Measurements from ENCODE around the gene GGT1. TPM values are rescaled to one million over a fixed set of nuclear protein-coding genes. Genes with fewer than 3 reads are reported as not detected.
"Not testable (repeated sequence)": the region's sequence is repeated elsewhere in the genome, so short reads cannot be mapped to it uniquely, and the experiment has no call there.

The GGT1 gene
- total RNA-seq, 1 donor from 2014 or later = 2.4 TPM

DNA sequence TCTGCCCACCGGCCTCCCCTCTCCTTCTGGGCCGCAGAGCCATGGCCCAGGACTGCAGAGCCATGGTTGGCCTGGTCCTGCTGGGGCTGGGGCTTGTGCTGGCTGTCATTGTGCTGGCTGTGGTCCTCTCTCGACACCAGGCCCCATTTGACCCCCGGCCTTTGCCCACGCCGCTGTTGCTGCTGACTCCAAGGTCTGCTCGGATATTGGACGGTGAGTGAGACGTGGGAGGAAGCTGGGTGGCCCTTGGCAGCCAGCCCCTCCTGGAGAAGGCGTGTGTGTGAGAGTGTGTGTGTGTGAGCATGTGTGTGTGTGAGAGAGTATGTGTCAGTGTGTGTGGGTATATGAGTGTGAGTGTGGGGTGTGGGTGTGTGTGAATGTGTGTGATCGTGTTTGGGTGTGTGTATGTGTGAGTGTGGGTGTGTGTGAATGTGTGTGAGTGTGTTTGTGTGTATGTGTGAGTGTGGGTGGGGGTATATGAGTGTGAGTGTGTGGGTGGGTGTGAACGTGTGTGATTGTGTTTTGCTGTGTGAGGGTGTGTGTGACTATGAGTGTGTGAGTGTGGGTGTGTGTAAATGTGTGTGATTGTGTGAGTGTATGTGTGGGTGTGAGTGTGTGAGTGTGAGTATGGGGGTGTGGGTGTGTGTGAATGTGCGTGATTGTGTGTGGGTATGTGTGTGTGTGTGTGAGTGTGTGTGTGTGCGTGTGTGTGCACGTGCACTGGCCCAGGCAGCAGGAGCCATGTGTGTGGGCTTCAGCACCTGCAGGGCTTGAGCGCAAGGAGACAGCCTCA, 30.4 kb downstream of the GGT1 start:
- not testable (repeated sequence) for DNase-seq (ENCODE audit: low read depth)

DNA sequence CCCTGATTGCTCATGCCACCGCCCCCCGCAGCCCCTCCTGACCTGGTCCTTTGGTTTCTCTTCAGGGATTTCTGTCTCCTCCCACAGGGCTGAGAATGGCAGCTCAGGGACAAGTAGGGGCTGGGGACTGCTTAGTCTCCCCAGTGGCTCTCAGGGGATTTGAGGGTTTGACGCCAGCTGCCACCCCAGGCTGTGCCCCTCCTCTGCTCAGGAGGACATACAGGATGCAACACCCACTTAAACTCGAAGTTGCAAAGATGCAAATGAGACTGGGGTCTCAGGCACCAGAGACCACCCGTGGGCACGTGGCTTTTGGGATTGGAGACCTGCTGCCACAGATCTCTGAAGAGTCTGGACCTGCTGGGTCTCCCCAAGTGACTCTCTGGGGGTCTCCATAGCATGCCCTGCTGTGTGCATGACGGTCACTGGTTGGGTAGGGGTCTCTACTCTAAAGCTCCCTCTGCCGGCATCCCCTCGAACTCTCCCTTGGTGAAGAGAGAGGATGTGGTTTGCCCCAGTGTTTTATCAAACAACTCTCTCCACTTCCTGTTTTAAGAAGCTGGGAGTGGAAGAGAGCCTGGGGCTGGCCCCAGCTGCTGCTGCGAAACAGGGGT, 31.9 kb downstream of the GGT1 start:
- DNase-seq (ENCODE audit: low read depth) = not testable (repeated sequence)

DNA sequence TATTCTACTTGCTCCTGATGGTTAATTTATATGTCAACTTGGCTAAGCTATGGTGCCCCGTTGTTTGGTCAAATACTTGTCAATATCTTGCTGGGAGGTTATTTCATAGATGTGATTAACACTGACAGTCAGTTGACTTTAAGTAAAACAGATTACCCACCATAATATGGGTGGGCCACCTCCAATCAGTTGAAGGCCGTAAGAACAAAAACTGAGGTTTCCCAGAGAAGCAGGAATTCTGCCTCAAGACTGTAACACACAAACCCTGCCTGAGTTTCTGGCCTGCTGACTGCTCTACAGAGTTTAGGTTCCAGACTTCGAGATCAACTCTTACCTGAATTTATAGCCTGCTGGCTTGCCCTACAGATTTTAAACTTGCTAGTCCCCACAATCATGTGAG, 33.5 kb downstream of the GGT1 start:
- DNase-seq (ENCODE audit: low read depth) = not testable (repeated sequence)

DNA sequence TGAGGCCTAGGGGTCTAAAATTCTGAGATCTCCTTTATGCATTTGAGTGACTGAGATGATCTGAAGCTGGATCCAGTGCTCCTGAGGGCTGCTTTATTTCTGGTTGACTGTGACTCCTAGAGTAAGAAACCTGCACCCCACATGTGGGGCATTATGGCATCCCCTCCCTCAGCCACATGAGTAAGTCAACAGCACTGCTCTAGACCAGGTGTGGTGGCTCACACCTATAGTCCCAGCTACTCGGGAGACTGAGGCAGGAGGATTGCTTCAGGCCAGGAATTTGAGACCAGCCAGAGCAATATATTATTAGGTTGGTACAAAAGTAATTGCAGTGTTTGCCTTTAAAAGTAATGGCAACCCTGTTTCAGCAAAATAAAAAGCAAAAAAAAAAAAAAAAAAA, 39.3 kb downstream of the GGT1 start:
- not testable (repeated sequence) for DNase-seq (ENCODE audit: low read depth)

DNA sequence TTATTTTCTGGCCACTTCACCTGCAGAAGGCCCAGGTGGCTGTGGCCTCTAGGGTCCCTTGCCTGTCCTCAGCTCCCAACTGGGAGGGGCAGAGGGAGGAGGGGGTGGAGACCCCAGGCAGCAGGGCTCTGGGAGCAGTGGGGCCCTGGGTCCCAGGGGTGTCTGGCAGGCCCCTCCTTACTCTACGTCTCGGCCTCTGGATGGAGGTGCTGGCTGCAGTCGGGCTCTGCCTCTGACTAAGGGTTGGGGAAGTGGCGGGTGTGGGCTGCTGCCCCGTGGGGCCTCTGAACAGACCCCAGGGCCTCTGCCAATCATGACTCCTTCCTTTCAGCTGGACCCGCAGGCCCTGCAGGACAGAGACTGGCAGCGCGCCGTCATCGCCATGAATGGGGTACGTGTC, 41.4 kb downstream of the GGT1 start:
- DNase-seq (ENCODE audit: low read depth) = not testable (repeated sequence)

DNA sequence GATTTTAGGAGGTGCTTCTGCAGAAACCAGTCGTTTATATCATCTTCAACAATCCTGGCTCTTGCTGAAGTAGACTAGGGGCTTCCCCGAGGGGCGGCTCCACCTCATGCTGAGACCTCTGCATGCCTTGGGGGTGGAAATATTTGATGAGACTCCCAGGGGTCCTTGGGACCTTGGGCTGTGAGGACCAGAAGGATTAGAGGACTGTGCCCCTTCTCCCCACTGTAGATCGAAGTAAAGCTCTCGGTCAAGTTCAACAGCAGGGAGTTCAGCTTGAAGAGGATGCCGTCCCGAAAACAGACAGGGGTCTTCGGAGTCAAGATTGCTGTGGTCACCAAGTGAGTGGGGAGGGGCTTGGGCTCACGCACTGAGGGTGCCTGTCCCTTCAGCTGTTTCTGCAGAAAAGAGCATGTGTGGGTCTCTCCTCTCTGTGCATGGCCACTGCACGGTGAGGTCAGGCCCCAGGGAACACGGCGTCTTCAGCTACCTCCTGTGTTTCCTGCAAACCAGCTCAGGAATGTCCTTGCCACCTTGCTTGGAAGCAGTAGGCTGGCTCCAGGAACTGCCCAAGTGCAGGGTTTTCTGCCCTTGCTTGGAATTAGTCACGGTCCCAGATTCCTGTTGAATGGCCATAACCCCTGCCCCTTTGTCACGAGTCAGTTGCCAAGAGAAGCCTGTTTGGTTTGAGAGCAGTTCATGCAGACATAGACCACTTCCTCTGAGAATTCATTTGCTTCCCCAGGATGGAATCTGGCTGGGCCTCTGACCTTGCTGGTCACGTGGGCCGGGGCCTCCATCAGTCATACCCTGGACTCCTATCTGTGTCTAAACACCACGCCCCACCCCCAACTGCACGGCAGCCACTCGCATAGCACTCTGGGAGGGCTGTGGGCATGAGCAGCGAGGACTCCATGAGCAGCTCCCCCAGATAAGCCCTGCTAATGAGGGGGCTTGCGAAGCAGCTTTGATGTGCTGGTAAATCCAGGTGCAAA, 42.7 kb downstream of the GGT1 start:
- DNase-seq (ENCODE audit: low read depth) = not testable (repeated sequence)

DNA sequence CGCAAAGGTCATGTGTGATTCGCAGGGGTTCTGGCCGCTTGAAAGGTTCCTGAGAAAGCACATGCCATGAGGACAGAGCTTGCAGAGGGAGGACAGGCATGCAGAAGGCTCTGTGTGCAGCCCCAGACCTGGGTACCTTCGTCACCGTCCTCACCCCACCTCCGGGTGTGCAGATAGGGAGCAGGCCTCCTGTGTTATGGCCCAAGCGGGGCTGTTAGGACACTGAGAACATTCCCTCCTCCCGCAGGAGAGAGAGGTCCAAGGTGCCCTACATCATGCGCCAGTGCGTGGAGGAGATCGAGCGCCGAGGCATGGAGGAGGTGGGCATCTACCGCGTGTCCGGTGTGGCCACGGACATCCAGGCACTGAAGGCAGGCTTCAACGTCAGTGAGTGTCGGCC, 43.8 kb downstream of the GGT1 start:
- DNase-seq (ENCODE audit: low read depth) = not testable (repeated sequence)

DNA sequence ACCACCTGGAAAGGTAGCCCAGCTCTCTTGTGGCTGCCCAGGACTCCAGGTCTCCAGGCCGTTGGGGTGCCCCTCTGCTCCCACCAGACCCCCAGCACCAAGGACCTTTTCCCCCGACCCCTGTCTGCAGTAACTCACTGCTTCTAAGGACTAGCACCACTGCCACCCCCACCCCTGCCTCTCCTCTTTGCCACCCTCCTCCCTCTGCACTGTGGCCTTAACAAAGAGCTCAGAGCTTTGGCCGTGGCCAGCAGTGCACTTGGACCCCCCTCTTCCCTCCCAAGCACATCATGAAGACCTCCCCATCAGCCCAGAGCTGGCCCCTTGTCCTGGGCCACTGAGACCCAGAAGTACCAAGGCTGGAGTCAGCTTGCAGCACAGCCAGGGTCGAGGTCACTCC, 46.4 kb downstream of the GGT1 start:
- DNase-seq (ENCODE audit: low read depth) = not testable (repeated sequence)

DNA sequence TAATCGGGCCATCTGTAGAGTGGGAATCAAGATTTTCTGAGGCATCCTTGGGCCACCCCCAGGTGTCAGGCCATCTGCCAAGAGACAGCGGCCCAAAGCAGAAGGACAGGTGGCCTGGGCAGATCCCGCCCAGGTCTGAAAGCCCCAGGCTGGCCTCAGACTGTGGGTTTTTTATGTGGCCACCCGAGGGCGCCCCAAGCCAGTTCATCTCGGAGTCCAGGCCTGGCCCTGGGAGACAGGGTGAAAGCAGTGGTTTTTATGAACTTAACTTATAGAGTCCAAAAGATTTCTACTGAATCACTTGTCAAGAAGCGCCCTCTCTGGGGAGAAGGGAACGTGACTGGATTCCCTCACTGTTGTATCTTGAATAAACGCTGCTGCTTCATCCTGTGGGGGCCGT, 47.9 kb downstream of the GGT1 start:
- not testable (repeated sequence) for DNase-seq (ENCODE audit: low read depth)

DNA sequence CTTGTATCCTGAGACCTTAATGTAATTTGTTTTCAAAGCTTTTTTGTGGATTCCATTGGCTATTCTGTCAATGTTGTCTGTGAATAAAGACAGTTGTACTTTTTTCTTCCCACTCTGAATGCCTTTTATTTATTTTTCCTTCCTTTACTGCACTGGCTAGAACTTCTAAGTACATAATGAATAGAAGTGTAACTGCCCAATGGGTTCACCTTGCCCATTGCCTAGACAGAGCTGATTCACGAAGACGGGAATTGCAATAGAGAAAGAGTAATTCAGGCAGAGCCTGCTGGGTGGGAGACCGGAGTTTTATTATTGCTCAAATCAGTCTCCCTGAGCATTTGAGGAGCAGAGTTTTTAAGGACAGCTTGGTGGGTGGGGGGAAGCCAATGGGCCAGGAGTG, 62.4 kb downstream of the GGT1 start:
- not testable (repeated sequence) for DNase-seq (ENCODE audit: low read depth)

DNA sequence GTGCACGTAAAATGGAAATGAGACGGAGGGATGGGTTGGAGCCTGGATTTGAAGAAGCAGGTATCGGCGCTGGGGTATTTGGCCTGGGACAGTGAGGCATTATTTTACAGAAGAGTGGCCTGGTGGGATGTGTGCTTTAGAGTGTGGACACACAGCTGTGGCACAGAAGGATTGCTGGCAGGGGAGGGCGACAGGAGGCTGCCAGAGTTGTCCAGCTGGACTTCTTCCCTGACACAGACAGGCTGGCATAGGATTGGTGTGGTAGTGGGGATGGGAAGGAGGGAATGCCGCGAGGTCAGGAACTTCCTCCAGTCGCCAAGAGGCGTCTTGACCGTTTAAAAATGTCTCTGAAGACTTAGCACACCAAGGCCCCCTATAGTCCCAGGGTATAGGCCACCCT, 64.9 kb downstream of the GGT1 start:
- not testable (repeated sequence) for DNase-seq (ENCODE audit: low read depth)

DNA sequence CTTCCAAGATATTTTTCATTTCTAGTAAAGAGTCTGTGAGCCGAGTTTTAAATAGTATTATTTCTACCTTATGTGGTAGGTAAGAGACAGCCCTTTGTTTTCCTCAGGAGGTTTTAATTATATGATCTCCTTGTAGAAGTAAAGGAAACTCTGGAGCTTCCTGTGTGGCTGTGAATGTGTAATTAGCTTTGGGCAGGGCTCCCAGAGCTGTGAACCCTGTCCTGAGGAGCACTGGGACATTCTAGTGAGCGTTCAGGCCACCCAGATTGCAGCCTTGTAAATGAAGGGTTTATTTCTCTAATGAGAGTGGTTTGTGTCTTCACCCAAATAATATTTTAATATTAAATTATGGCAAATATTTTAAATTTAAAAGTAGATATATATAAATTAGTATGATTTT, 69.5 kb downstream of the GGT1 start:
- not testable (repeated sequence) for DNase-seq (ENCODE audit: low read depth)

Other genes with a start within 250 kb of the GGT1 start
- 1.1 and 6.4 TPM in 2 replicates for gene ADORA2A, start 175.6 kb upstream of the GGT1 start, total RNA-seq
- gene UPB1, start 107.9 kb upstream of the GGT1 start, total RNA-seq = 0.31 TPM in 1 of 2 replicates, not detected in the other
- gene GUCD1, start 48.1 kb upstream of the GGT1 start, total RNA-seq = 192 and 242 TPM in 2 replicates
- 169 and 202 TPM in 2 replicates for gene SNRPD3, start 47.2 kb upstream of the GGT1 start, total RNA-seq
- gene LRRC75B, start 10.1 kb upstream of the GGT1 start, total RNA-seq = 10.0 and 13.2 TPM in 2 replicates
- gene PIWIL3, start 171.5 kb downstream of the GGT1 start, total RNA-seq = not detected in 2 replicates
- not detected in 2 replicates for gene SGSM1, start 203.0 kb downstream of the GGT1 start, total RNA-seq